Spleen (tissue), 7 donors: Measurements from ENCODE around the gene GSG1L.

Source experiments
- POLR2AphosphoS5 ChIP-seq, 3 donors: sonication (generic); formaldehyde crosslinking; IDR thresholded peaks; one replicate each; pipeline ENCODE4 v1.5.1; 2017; ENCODE audit warnings: antibody characterized with exemption in 3 of 3
- TF ChIP-seq, protein P1 (sequence below), 11 experiments: fragments of 200-600 bp in 7 of 11; fragments of 450-650 bp in 4 of 11; sonication (generic) in 4 of 11; IDR thresholded peaks in 8 of 11; conservative IDR thresholded peaks in 3 of 11; 1 replicate in 7 of 11; 2 replicates in 4 of 11; pipeline versions ENCODE4 v1.4.0 to v1.8.0; 2016 to 2021; ENCODE audit warnings: antibody characterized with exemption in 11 of 11, inconsistent platforms in 4 of 11, mild to moderate bottlenecking in 1 of 11
- donor health status: DM: no; HTN: no; CAD: no; lungs with moderate emphysema.
- donor health status: DM: no; HTN: no; CAD: no.
- donor health status: DM: no; HTN: no; CAD: no.

DNA sequence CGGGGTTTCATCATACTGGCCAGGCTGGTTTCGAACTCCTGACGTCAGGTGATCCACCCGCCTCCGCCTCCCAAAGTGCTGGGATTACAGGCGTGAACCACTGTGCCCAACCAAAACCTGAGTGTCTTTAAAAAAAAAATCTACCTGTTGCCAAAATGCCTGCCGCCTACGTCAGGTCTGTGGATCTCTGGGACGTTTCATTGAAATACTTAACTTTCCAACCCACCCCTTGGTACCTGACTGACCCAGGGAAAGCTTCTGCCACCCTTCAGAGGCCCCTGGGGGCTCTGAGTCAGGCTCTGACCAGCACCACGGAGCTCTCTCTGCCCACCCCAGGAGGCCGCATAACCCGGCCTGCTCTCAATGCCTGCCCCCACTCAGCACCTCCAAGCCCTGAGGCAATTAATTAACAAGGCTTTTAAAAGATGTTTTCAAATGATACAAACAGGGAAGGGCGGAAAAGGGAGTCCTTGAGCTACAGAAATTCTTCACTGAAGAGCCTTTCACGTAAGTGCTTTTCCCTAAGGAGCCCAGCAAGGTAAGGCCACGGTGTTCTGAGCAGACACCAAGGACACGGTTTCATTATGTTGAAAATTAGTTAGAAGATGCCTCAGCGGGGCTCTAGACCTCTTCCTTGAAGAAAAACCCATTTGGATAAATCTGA, 29.3 kb upstream of the GSG1L start:
- TF ChIP-seq, protein P1, sequence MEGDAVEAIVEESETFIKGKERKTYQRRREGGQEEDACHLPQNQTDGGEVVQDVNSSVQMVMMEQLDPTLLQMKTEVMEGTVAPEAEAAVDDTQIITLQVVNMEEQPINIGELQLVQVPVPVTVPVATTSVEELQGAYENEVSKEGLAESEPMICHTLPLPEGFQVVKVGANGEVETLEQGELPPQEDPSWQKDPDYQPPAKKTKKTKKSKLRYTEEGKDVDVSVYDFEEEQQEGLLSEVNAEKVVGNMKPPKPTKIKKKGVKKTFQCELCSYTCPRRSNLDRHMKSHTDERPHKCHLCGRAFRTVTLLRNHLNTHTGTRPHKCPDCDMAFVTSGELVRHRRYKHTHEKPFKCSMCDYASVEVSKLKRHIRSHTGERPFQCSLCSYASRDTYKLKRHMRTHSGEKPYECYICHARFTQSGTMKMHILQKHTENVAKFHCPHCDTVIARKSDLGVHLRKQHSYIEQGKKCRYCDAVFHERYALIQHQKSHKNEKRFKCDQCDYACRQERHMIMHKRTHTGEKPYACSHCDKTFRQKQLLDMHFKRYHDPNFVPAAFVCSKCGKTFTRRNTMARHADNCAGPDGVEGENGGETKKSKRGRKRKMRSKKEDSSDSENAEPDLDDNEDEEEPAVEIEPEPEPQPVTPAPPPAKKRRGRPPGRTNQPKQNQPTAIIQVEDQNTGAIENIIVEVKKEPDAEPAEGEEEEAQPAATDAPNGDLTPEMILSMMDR (IDR thresholded peaks at IDR 0.05 in 8 of 11, conservative IDR thresholded peaks at IDR 0.05 in 3 of 11): no peak
- TF ChIP-seq POLR2AphosphoS5 (IDR thresholded peaks at IDR 0.05): no peak
